Activated naive CD4-positive, alpha-beta T cell treated with anti-CD3 and anti-CD28 coated beads, Interleukin-2, amount 50 U/mL, for 16 hours (primary cell): Measurements from ENCODE around the gene TTLL11.

ENCODE experiments used
- DNase-seq: peaks from one replicate; pipeline ENCODE4 v3.0.0-alpha.2; 2020

The TTLL11 gene

GRCh38 chr9:121844098-121844497 lies 249.0 kb downstream of the TTLL11 start:
- DNase-seq: no peak

- DNase-seq: no peak
Measured at GRCh38 chr9:121842612-121842978, 250.5 kb downstream of the TTLL11 start.

GRCh38 chr9:121841771-121842611 lies 251.1 kb downstream of the TTLL11 start:
- DNase-seq: no peak

GRCh38 chr9:121840838-121841760 lies 252.0 kb downstream of the TTLL11 start:
- no peak for DNase-seq

- no peak for DNase-seq
Measured at GRCh38 chr9:121839726-121840500, 253.2 kb downstream of the TTLL11 start.

- no peak for DNase-seq
Measured at GRCh38 chr9:121838746-121839669, 254.1 kb downstream of the TTLL11 start.

GRCh38 chr9:121837113-121837961 lies 255.8 kb downstream of the TTLL11 start:
- DNase-seq: no peak

- no peak for DNase-seq
Measured at GRCh38 chr9:121836366-121836885, 256.7 kb downstream of the TTLL11 start.

- DNase-seq: no peak
Measured at GRCh38 chr9:121835587-121836365, 257.3 kb downstream of the TTLL11 start.

GRCh38 chr9:121833061-121833460 lies 260.0 kb downstream of the TTLL11 start:
- DNase-seq: no peak

- DNase-seq: no peak
Measured at GRCh38 chr9:121831869-121832268, 261.2 kb downstream of the TTLL11 start.

- DNase-seq: no peak
Measured at GRCh38 chr9:121830441-121831140, 262.5 kb downstream of the TTLL11 start.

- DNase-seq: no peak
Measured at GRCh38 chr9:121827251-121827967, 265.7 kb downstream of the TTLL11 start.

GRCh38 chr9:121826711-121827110 lies 266.4 kb downstream of the TTLL11 start:
- no peak for DNase-seq

GRCh38 chr9:121825031-121825691 lies 267.9 kb downstream of the TTLL11 start:
- no peak for DNase-seq

- no peak for DNase-seq
Measured at GRCh38 chr9:121824651-121825030, 268.5 kb downstream of the TTLL11 start.

GRCh38 chr9:121823451-121824169 lies 269.5 kb downstream of the TTLL11 start:
- no peak for DNase-seq
